ENCODE results near the gene ERICH6B. TPM values are rescaled to one million over a fixed set of nuclear protein-coding genes. Genes with fewer than 3 reads are reported as not detected.

Gene ERICH6B
- total and polyA plus RNA-seq, 7 donors: not detected

- TF ChIP-seq CTCF (IDR thresholded peaks at IDR 0.05) (no peak), EP300 (IDR thresholded peaks at IDR 0.05) (no peak), POLR2AphosphoS5 (IDR thresholded peaks at IDR 0.05) (no peak), POLR2A (IDR thresholded peaks at IDR 0.05) (no peak)
These were observed 69.7 kb downstream of the ERICH6B start for GRCh38 chr13:45545686-45546409.

GRCh38 chr13:45544520-45544919, 71.0 kb downstream of the ERICH6B start:
- Histone ChIP-seq H3K27ac (no peak overlapping the region), H3K27me3 (peaks cover 0 to 5% (median 0%) of the 10 kb centered on the region in 3 donors), H3K36me3 (no peaks in the 10 kb centered on the region), H3K9me3 (no peaks in the 10 kb centered on the region), H3K4me1 (no peaks in the 10 kb centered on the region), H3K4me3 (no peak overlapping the region)
- DNase-seq: no peak
- intact Hi-C loops (cut with DNase I): no loop called here
- 76 to 86% methylated on average over 2 of the region's 2 CpGs for WGBS, 2 donors
- no peak for TF ChIP-seq EP300 (IDR thresholded peaks at IDR 0.05)
- TF ChIP-seq CTCF (IDR thresholded peaks at IDR 0.05): no peak
- no peak for TF ChIP-seq POLR2AphosphoS5 (IDR thresholded peaks at IDR 0.05)
- TF ChIP-seq POLR2A (IDR thresholded peaks at IDR 0.05): no peak

More at GRCh38 chr13:45545686-45546409, 69.7 kb downstream of the ERICH6B start:
- Histone ChIP-seq H3K4me1 (no peaks in the 10 kb centered on the region), H3K36me3 (no peaks in the 10 kb centered on the region), H3K9me3 (no peaks in the 10 kb centered on the region), H3K27me3 (peaks cover 0 to 5% (median 0%) of the 10 kb centered on the region in 3 donors), H3K4me3 (no peak overlapping the region), H3K27ac (no peak overlapping the region)
- intact Hi-C loops (cut with DNase I): no loop called here
- no peak for DNase-seq
- 71 to 79% methylated on average over 6 of the region's 6 CpGs for WGBS, 2 donors

GRCh38 chr13:45542878-45543277, 72.7 kb downstream of the ERICH6B start:
- TF ChIP-seq EP300 (IDR thresholded peaks at IDR 0.05) (no peak), POLR2A (IDR thresholded peaks at IDR 0.05) (no peak), CTCF (IDR thresholded peaks at IDR 0.05) (no peak), POLR2AphosphoS5 (IDR thresholded peaks at IDR 0.05) (no peak)
- Histone ChIP-seq H3K4me1 (no peaks in the 10 kb centered on the region), H3K9me3 (no peaks in the 10 kb centered on the region), H3K36me3 (peaks cover 0 to 3% (median 0%) of the 10 kb centered on the region in 4 donors), H3K27me3 (no peaks in the 10 kb centered on the region), H3K4me3 (no peak overlapping the region), H3K27ac (no peak overlapping the region)
- intact Hi-C loops (cut with DNase I): no loop called here
- WGBS, 2 donors: 90 to 92% methylated on average over 5 of the region's 5 CpGs
- no peak for DNase-seq

- H3K4me3 ChIP-seq: no peak overlapping the region
- intact Hi-C loops (cut with DNase I): no loop called here
- no peak overlapping the region for H3K27ac ChIP-seq
- WGBS, 2 donors: 81 to 92% methylated on average over 8 of the region's 8 CpGs
- no peaks in the 10 kb centered on the region for H3K9me3 ChIP-seq
- H3K36me3 ChIP-seq: peaks cover 0 to 4% (median 0%) of the 10 kb centered on the region in 4 donors
- no peak for DNase-seq
- no peak for TF ChIP-seq POLR2A (IDR thresholded peaks at IDR 0.05)
- no peak for TF ChIP-seq POLR2AphosphoS5 (IDR thresholded peaks at IDR 0.05)
- no peak for TF ChIP-seq CTCF (IDR thresholded peaks at IDR 0.05)
- TF ChIP-seq EP300 (IDR thresholded peaks at IDR 0.05): no peak
- no peaks in the 10 kb centered on the region for H3K27me3 ChIP-seq
- H3K4me1 ChIP-seq: no peaks in the 10 kb centered on the region
These were observed 73.1 kb downstream of the ERICH6B start for GRCh38 chr13:45542391-45542790.

Measured in sigmoid colon (tissue), 7 donors.